Activated CD8-positive, alpha-beta T cell treated with anti-CD3 and anti-CD28 coated beads for 36 hours (primary cell): ENCODE data around the gene CANT1. TPM values are rescaled to one million over a fixed set of nuclear protein-coding genes. Genes with fewer than 3 reads are reported as not detected.
"Not testable (repeated sequence)": the region's sequence is repeated elsewhere in the genome, so short reads cannot be mapped to it uniquely, and the experiment has no call there.

Experiments
- ATAC-seq: fragments of 200-7000 bp; cut with Tn5 transposase; one replicate; pipeline ENCODE4 v1.10.0; 2021; ENCODE audit warnings: mild to moderate bottlenecking, moderate library complexity
- CTCF ChIA-PET: fragments of 350-600 bp; sonication (Branson Sonifier 250); formaldehyde crosslinking; loops from one replicate; lab custom pipeline; 2021; ENCODE audit warnings: antibody characterized with exemption; lab: Charles Lee
- POLR2A ChIA-PET: fragments of 350-600 bp; sonication (Branson Sonifier 250); formaldehyde crosslinking; loops from one replicate; lab custom pipeline; 2021; ENCODE audit warnings: antibody characterized with exemption; lab: Charles Lee
- DNase-seq: peaks from one replicate; pipeline ENCODE4 v3.0.0-alpha.2; 2020
- H3K27ac Mint-ChIP-seq: one replicate; pipeline ENCODE4 v1.8.0; 2021; ENCODE audit warnings: mild to moderate bottlenecking, mixed read lengths
- H3K27me3 Mint-ChIP-seq: one replicate; pipeline ENCODE4 v1.8.0; 2021; ENCODE audit warnings: mixed read lengths
- H3K36me3 Mint-ChIP-seq: one replicate; pipeline ENCODE4 v1.8.0; 2021; ENCODE audit warnings: low read depth, mixed read lengths
- H3K4me1 Mint-ChIP-seq: one replicate; pipeline ENCODE4 v1.8.0; 2021; ENCODE audit warnings: low read depth, mixed read lengths
- H3K4me3 Mint-ChIP-seq: one replicate; pipeline ENCODE4 v1.8.0; 2021; ENCODE audit warnings: mild to moderate bottlenecking, moderate library complexity, mixed read lengths
- H3K9me3 Mint-ChIP-seq: one replicate; pipeline ENCODE4 v1.8.0; 2021; ENCODE audit warnings: mixed read lengths
- intact Hi-C: fragments of 100-400 bp; cut with micrococcal nuclease; formaldehyde crosslinking; loops from one replicate; pipeline ENCODE4 v1.10.0; 2022
- total RNA-seq, 2 experiments: library from RNA; stranded (reverse); gene quantifications; one replicate each; pipeline ENCODE4 v1.2.3, GENCODE V29; 2021
- TF ChIP-seq, protein P1 (sequence below): fragments of 200-600 bp; IDR thresholded peaks from one replicate; pipeline ENCODE4 v1.8.0; 2022; ENCODE audit warnings: antibody characterized with exemption, mild to moderate bottlenecking

Gene CANT1
- total RNA-seq, 2 experiments from 2014 or later, result 41.4 to 48.2 TPM

DNA sequence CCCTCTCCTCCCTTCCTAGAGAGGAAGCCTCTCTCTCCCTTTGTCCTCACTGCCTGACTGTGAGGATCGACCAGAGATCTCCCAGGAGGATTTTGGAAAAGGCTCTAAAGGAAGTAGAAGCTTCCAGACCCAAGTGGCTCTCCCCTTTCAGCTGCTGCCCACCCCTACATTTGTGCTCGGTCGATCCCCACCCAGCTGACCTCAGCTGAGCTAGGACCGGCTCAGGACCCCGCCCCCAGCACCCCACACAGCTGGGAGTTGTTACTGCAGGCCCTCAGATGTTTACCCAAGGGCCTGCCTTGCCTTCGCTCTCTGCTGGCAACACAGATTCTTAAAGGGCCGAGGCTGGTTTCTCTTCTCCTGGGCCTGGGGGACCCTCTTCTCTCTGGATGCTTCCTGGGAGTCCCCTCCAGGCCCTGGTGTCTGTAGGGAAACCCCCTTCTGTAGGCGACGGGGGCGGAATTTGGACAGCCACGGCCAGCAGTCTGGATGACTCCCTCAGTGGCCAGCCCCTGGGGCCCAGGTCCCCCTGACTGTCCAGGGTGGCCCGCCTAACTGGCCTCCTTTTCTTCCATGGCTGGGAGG lies 57.5 kb downstream of the CANT1 start:
- no peak for DNase-seq
- no peaks in the 10 kb centered on the region for H3K4me1 Mint-ChIP-seq
- H3K27ac Mint-ChIP-seq, result no peak overlapping the region
- H3K4me3 Mint-ChIP-seq, result no peak overlapping the region
- ChIA-PET POLR2A (interaction anchor here (0.6 kb wide), 1 partner anchor 90 kb away, joined by 3 read pairs; no protein-coding TSS in a partner anchor), CTCF (interaction anchor here (2.2 to 2.7 kb wide), 2 partner anchors 19 to 86 kb away, joined by 7 to 13 read pairs; no protein-coding TSS in a partner anchor)
- TF ChIP-seq, protein P1, sequence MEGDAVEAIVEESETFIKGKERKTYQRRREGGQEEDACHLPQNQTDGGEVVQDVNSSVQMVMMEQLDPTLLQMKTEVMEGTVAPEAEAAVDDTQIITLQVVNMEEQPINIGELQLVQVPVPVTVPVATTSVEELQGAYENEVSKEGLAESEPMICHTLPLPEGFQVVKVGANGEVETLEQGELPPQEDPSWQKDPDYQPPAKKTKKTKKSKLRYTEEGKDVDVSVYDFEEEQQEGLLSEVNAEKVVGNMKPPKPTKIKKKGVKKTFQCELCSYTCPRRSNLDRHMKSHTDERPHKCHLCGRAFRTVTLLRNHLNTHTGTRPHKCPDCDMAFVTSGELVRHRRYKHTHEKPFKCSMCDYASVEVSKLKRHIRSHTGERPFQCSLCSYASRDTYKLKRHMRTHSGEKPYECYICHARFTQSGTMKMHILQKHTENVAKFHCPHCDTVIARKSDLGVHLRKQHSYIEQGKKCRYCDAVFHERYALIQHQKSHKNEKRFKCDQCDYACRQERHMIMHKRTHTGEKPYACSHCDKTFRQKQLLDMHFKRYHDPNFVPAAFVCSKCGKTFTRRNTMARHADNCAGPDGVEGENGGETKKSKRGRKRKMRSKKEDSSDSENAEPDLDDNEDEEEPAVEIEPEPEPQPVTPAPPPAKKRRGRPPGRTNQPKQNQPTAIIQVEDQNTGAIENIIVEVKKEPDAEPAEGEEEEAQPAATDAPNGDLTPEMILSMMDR, result no peak
- no peaks in the 10 kb centered on the region for H3K27me3 Mint-ChIP-seq
- peaks cover 18% of the 10 kb centered on the region for H3K9me3 Mint-ChIP-seq
- ATAC-seq, result no peak
- intact Hi-C loops, result no loop called here
- peaks cover 2% of the 10 kb centered on the region for H3K36me3 Mint-ChIP-seq

DNA sequence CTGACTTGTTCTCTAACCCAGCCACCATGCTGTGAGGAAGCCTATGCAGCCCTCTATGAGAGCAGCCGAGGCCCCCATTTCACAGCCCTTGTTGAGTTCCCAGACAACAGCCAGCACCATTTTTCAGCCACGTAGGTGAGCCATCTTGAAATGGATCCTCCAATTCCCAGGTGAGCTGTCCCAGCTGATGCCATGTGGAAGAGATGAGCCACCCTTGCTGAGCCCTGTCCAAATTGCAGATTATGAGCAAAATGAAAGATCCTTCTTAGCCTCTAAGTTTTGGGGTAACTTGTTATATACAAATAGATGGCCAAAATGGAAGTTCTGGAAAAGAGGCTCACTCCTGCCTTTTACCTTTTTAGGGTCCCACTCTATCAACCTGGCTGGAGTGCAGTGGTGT lies 58.7 kb downstream of the CANT1 start:
- TF ChIP-seq, protein P1, result no peak
- H3K4me1 Mint-ChIP-seq, result no peaks in the 10 kb centered on the region
- POLR2A ChIA-PET, result interaction anchor here (1.4 kb wide), 1 partner anchor 10 kb away, joined by 5 read pairs; no protein-coding TSS in a partner anchor
- intact Hi-C loops, result no loop called here
- ATAC-seq, result no peak
- no peaks in the 10 kb centered on the region for H3K27me3 Mint-ChIP-seq
- peaks cover 18% of the 10 kb centered on the region for H3K9me3 Mint-ChIP-seq
- peaks cover 2% of the 10 kb centered on the region for H3K36me3 Mint-ChIP-seq
- H3K4me3 Mint-ChIP-seq, result no peak overlapping the region
- DNase-seq, result no peak
- CTCF ChIA-PET, result interaction anchor here (2.2 kb wide), 1 partner anchor 20 kb away, joined by 7 read pairs; no protein-coding TSS in a partner anchor
- H3K27ac Mint-ChIP-seq, result no peak overlapping the region

GRCh38 chr17:78947235-78948149 lies 62.1 kb downstream of the CANT1 start:
- H3K36me3 Mint-ChIP-seq, result peaks cover 2% of the 10 kb centered on the region
- H3K4me3 Mint-ChIP-seq, result no peak overlapping the region
- TF ChIP-seq, protein P1, result no peak
- ATAC-seq, result no peak
- intact Hi-C loops, result no loop called here
- H3K9me3 Mint-ChIP-seq, result peaks cover 18% of the 10 kb centered on the region
- no peaks in the 10 kb centered on the region for H3K4me1 Mint-ChIP-seq
- POLR2A ChIA-PET, result no interaction called here
- CTCF ChIA-PET, result interaction anchor here (1.9 kb wide), 1 partner anchor 82 kb away, joined by 4 read pairs; no protein-coding TSS in a partner anchor
- H3K27me3 Mint-ChIP-seq, result no peaks in the 10 kb centered on the region
- DNase-seq, result no peak
- no peak overlapping the region for H3K27ac Mint-ChIP-seq

DNA sequence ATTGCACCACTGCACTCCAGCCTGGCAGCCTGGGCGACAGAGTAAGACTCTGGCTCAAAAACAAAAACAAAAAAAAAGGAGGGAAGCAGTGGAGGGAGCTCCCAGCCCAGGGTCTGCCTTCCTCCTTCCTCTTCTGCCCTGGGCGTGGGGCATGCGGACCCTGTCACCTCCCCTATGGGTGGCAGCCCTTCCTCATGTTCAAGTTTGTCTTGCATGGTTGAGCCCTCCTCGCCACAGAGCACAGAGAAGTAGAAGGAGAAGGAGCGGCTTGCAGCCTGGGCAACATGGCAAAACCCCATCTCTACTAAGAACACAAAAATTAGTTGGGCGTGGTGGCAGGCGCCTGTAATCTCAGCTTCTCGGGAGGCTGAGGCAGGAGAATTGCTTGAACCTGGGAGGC lies 62.9 kb downstream of the CANT1 start:
- Mint-ChIP-seq H3K4me3 (no peak overlapping the region), H3K27me3 (no peaks in the 10 kb centered on the region), H3K36me3 (peaks cover 2% of the 10 kb centered on the region), H3K27ac (no peak overlapping the region), H3K9me3 (peaks cover 18% of the 10 kb centered on the region), H3K4me1 (no peaks in the 10 kb centered on the region)
- CTCF ChIA-PET, result no interaction called here
- intact Hi-C loops, result no loop called here
- DNase-seq (no peak), ATAC-seq (no peak)
- TF ChIP-seq, protein P1, result no peak
- POLR2A ChIA-PET, result interaction anchor here (0.6 kb wide), 1 partner anchor 79 kb away, joined by 3 read pairs; no protein-coding TSS in a partner anchor

DNA sequence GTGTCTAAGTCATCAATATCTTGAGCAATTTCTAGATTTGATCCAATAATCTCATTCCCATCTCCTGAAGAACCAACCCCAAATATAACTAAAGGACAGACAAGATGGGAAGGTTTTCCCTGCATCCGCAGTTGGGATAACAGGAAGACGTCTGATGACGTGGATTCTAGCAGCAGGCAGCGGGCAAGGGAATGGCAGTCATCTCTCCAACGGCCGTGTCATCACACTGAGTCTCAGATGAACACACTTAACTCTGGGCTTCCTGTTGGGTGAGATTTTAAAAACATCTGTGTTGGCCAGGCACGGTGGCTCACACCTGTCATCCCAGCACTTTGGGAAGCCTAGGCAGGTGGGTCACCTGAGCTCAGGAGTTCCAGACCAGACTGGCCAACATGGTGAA lies 63.4 kb downstream of the CANT1 start:
- TF ChIP-seq, protein P1, result no peak
- Mint-ChIP-seq H3K4me3 (no peak overlapping the region), H3K4me1 (no peaks in the 10 kb centered on the region), H3K9me3 (peaks cover 14% of the 10 kb centered on the region), H3K27me3 (no peaks in the 10 kb centered on the region), H3K27ac (no peak overlapping the region), H3K36me3 (peaks cover 2% of the 10 kb centered on the region)
- ChIA-PET CTCF (no interaction called here), POLR2A (no interaction called here)
- no peak for DNase-seq
- ATAC-seq, result no peak
- intact Hi-C loops, result no loop called here

- DNase-seq, H3K9me3 Mint-ChIP-seq, H3K36me3 Mint-ChIP-seq, H3K27ac Mint-ChIP-seq, H3K4me3 Mint-ChIP-seq, intact Hi-C loops, H3K27me3 Mint-ChIP-seq, ATAC-seq, H3K4me1 Mint-ChIP-seq, POLR2A ChIA-PET: not testable (repeated sequence)
- CTCF ChIA-PET, result interaction anchor here (1.1 kb wide), 1 partner anchor 120 kb away, joined by 3 read pairs; no protein-coding TSS in a partner anchor
Observed at GRCh38 chr17:78945455-78945854, 64.1 kb downstream of the CANT1 start.
